ENCODE measurements around the gene GUCA1A.
"Not testable (repeated sequence)": the region's sequence is repeated elsewhere in the genome, so short reads cannot be mapped to it uniquely, and the experiment has no call there.

Gene GUCA1A

GRCh38 chr6:42156638-42157037, 16.5 kb upstream of the GUCA1A start:
- ATAC-seq (no peak), DNase-seq (no peak)
- Mint-ChIP-seq H3K9me3 (no peaks in the 10 kb centered on the region), H3K27ac (no peak overlapping the region), H3K4me1 (no peaks in the 10 kb centered on the region), H3K27me3 (no peaks in the 10 kb centered on the region), H3K36me3 (ENCODE audit: low read depth) (no peaks in the 10 kb centered on the region), H3K4me3 (no peak overlapping the region)

- Mint-ChIP-seq H3K27me3 (no peaks in the 10 kb centered on the region), H3K9me3 (no peaks in the 10 kb centered on the region), H3K4me1 (no peaks in the 10 kb centered on the region), H3K27ac (no peak overlapping the region), H3K4me3 (no peak overlapping the region), H3K36me3 (ENCODE audit: low read depth) (no peaks in the 10 kb centered on the region)
- ATAC-seq (no peak), DNase-seq (no peak)
Observed at GRCh38 chr6:42158011-42158410, 15.2 kb upstream of the GUCA1A start.

GRCh38 chr6:42158631-42159030, 14.5 kb upstream of the GUCA1A start:
- Mint-ChIP-seq H3K36me3 (ENCODE audit: low read depth) (no peaks in the 10 kb centered on the region), H3K27ac (no peak overlapping the region), H3K27me3 (no peaks in the 10 kb centered on the region), H3K4me3 (no peak overlapping the region), H3K4me1 (no peaks in the 10 kb centered on the region), H3K9me3 (no peaks in the 10 kb centered on the region)
- ATAC-seq (no peak), DNase-seq (no peak)

GRCh38 chr6:42159431-42160024, 13.6 kb upstream of the GUCA1A start:
- Mint-ChIP-seq H3K27me3 (no peaks in the 10 kb centered on the region), H3K9me3 (no peaks in the 10 kb centered on the region), H3K27ac (no peak overlapping the region), H3K4me3 (no peak overlapping the region), H3K4me1 (no peaks in the 10 kb centered on the region), H3K36me3 (ENCODE audit: low read depth) (no peaks in the 10 kb centered on the region)
- ATAC-seq (no peak), DNase-seq (no peak)

GRCh38 chr6:42162384-42162783, 10.8 kb upstream of the GUCA1A start:
- Mint-ChIP-seq H3K27me3 (no peaks in the 10 kb centered on the region), H3K4me3 (no peak overlapping the region), H3K4me1 (peaks cover 3% of the 10 kb centered on the region), H3K36me3 (ENCODE audit: low read depth) (no peaks in the 10 kb centered on the region), H3K9me3 (no peaks in the 10 kb centered on the region), H3K27ac (no peak overlapping the region)
- no peak for ATAC-seq
- no peak for DNase-seq

- no peaks in the 10 kb centered on the region for H3K9me3 Mint-ChIP-seq
- peaks cover 3% of the 10 kb centered on the region for H3K4me1 Mint-ChIP-seq
- H3K4me3 Mint-ChIP-seq = no peak overlapping the region
- DNase-seq (no peak), ATAC-seq (no peak)
- H3K27me3 Mint-ChIP-seq = no peaks in the 10 kb centered on the region
- no peak overlapping the region for H3K27ac Mint-ChIP-seq
- no peaks in the 10 kb centered on the region for H3K36me3 Mint-ChIP-seq (ENCODE audit: low read depth)
Observed at GRCh38 chr6:42162812-42163211, 10.4 kb upstream of the GUCA1A start.

- Mint-ChIP-seq H3K9me3 (no peaks in the 10 kb centered on the region), H3K27me3 (no peaks in the 10 kb centered on the region)
Observed at GRCh38 chr6:42163981-42164380, 9.2 kb upstream of the GUCA1A start.

GRCh38 chr6:42165016-42165415, 8.1 kb upstream of the GUCA1A start:
- no peak for ATAC-seq
- no peak for DNase-seq

More at GRCh38 chr6:42163981-42164380, 9.2 kb upstream of the GUCA1A start:
- DNase-seq = no peak
- H3K4me3 Mint-ChIP-seq = no peak overlapping the region
- peaks cover 3% of the 10 kb centered on the region for H3K4me1 Mint-ChIP-seq
- no peak for ATAC-seq
- no peak overlapping the region for H3K27ac Mint-ChIP-seq
- no peaks in the 10 kb centered on the region for H3K36me3 Mint-ChIP-seq (ENCODE audit: low read depth)

GRCh38 chr6:42166444-42167141, 6.6 kb upstream of the GUCA1A start:
- Mint-ChIP-seq H3K27me3 (no peaks in the 10 kb centered on the region), H3K27ac (no peak overlapping the region), H3K4me1 (peaks cover 3% of the 10 kb centered on the region), H3K36me3 (ENCODE audit: low read depth) (no peaks in the 10 kb centered on the region), H3K9me3 (no peaks in the 10 kb centered on the region), H3K4me3 (no peak overlapping the region)
- DNase-seq = peak; percentile 83
- ATAC-seq = peak; percentile 82

More at GRCh38 chr6:42165016-42165415, 8.1 kb upstream of the GUCA1A start:
- H3K4me1 Mint-ChIP-seq = peaks cover 3% of the 10 kb centered on the region
- H3K9me3 Mint-ChIP-seq = no peaks in the 10 kb centered on the region
- H3K36me3 Mint-ChIP-seq (ENCODE audit: low read depth) = no peaks in the 10 kb centered on the region
- H3K4me3 Mint-ChIP-seq = no peak overlapping the region
- no peaks in the 10 kb centered on the region for H3K27me3 Mint-ChIP-seq
- H3K27ac Mint-ChIP-seq = no peak overlapping the region

- Mint-ChIP-seq H3K9me3 (no peaks in the 10 kb centered on the region), H3K4me3 (no peak overlapping the region), H3K36me3 (ENCODE audit: low read depth) (no peaks in the 10 kb centered on the region), H3K27me3 (no peaks in the 10 kb centered on the region), H3K27ac (no peak overlapping the region), H3K4me1 (peaks cover 3% of the 10 kb centered on the region)
- ATAC-seq = no peak
- DNase-seq = no peak
Observed at GRCh38 chr6:42168650-42169049, 4.5 kb upstream of the GUCA1A start.

- H3K36me3 Mint-ChIP-seq (ENCODE audit: low read depth); H3K4me3 Mint-ChIP-seq; H3K9me3 Mint-ChIP-seq; DNase-seq; H3K4me1 Mint-ChIP-seq; ATAC-seq; H3K27me3 Mint-ChIP-seq; H3K27ac Mint-ChIP-seq: not testable (repeated sequence)
Observed at GRCh38 chr6:42169780-42170179, 3.4 kb upstream of the GUCA1A start.

GRCh38 chr6:42171813-42172581, 1.2 kb upstream of the GUCA1A start:
- H3K27ac Mint-ChIP-seq = no peak overlapping the region
- no peak overlapping the region for H3K4me3 Mint-ChIP-seq
- no peaks in the 10 kb centered on the region for H3K9me3 Mint-ChIP-seq
- H3K27me3 Mint-ChIP-seq = no peaks in the 10 kb centered on the region
- no peak for DNase-seq
- H3K36me3 Mint-ChIP-seq (ENCODE audit: low read depth) = no peaks in the 10 kb centered on the region
- no peaks in the 10 kb centered on the region for H3K4me1 Mint-ChIP-seq
- ATAC-seq = no peak

- Mint-ChIP-seq H3K27ac (no peak overlapping the region), H3K36me3 (ENCODE audit: low read depth) (no peaks in the 10 kb centered on the region), H3K4me3 (no peak overlapping the region), H3K4me1 (peaks cover 8% of the 10 kb centered on the region), H3K27me3 (peaks cover 4% of the 10 kb centered on the region), H3K9me3 (no peaks in the 10 kb centered on the region)
- no peak for ATAC-seq
- DNase-seq = no peak
Observed at GRCh38 chr6:42175860-42176259, 2.7 kb downstream of the GUCA1A start.

- Mint-ChIP-seq H3K36me3 (ENCODE audit: low read depth) (no peaks in the 10 kb centered on the region), H3K4me3 (no peak overlapping the region), H3K4me1 (peaks cover 8% of the 10 kb centered on the region), H3K27me3 (peaks cover 4% of the 10 kb centered on the region), H3K9me3 (no peaks in the 10 kb centered on the region), H3K27ac (no peak overlapping the region)
- DNase-seq (no peak), ATAC-seq (no peak)
Observed at GRCh38 chr6:42176981-42177380, 3.8 kb downstream of the GUCA1A start.

Measured in activated naive CD8-positive, alpha-beta T cell treated with anti-CD3 and anti-CD28 coated beads, Interleukin-2, amount 50 U/mL, for 24 hours (primary cell).